ENCODE data around the gene CCDC183. TPM values are rescaled to one million over a fixed set of nuclear protein-coding genes. Genes with fewer than 3 reads are reported as not detected.
A peak's percentile ranks its signal among the peaks of the same experiment; 100 is the strongest.

CCDC183 gene
- polyA plus RNA-seq, 3 donors = 0.54 to 2.1 TPM; not detected in 1

DNA sequence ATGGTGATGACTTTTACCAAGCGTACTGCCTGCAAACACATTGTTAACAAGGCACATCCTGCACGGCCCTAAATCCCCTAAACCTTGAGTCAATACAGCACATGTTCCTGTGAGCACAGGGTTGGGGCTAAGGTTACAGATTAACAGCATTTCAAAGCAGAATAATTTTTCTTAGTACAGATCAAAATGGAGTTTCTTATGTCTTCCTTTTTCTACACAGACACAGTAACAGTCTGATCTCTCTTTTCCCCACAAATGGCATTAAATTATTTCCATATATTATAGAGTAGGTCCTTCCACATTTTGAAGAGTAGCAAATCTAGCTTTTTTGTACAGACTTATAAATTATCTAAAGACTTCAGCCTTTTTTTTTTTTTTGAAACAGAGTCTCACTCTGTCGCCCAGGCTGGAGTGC, 6.6 kb upstream of the CCDC183 start:
- Histone ChIP-seq H2AFZ (ENCODE audit: insufficient read depth, low read depth, low read length, poor library complexity, severe bottlenecking) (no peak overlapping the region), H3K9ac (ENCODE audit: insufficient read depth, low read length, poor library complexity, severe bottlenecking) (no peak overlapping the region), H3K27me3 (ENCODE audit: control insufficient read depth in 2 of 2, insufficient read depth in 2 of 2, low read length in 2 of 2) (no peaks in the 10 kb centered on the region), H3K4me1 (ENCODE audit: control insufficient read depth in 1 of 2, insufficient read depth in 2 of 2, low read length in 2 of 2) (peaks cover 20 to 24% of the 10 kb centered on the region in 2 donors), H3K36me3 (replicated peaks in 1 of 2; ENCODE audit: control insufficient read depth in 1 of 2, insufficient read depth in 2 of 2, low read length in 2 of 2) (no peaks in the 10 kb centered on the region), H3K4me3 (replicated peaks in 1 of 3; ENCODE audit: low read depth in 2 of 3, low read length in 3 of 3) (no peak overlapping the region), H3K4me2 (replicated peaks; ENCODE audit: extremely low read depth, low read length, poor library complexity, severe bottlenecking) (no peak overlapping the region), H3K27ac (ENCODE audit: low read depth in 1 of 2, low read length in 2 of 2) (no peak overlapping the region), H4K20me1 (ENCODE audit: insufficient read depth, low read length) (peaks cover 14% of the 10 kb centered on the region), H3K79me2 (ENCODE audit: insufficient read depth, low read length) (peaks cover 4% of the 10 kb centered on the region), H3K9me3 (replicated peaks in 1 of 2; ENCODE audit: control insufficient read depth in 1 of 2, insufficient read depth in 1 of 2, low read length in 2 of 2) (no peaks in the 10 kb centered on the region)
- Mint-ChIP-seq H3K36me3 (peaks cover 10 to 12% of the 10 kb centered on the region in 2 donors), H3K9me3 (no peaks in the 10 kb centered on the region), H3K27me3 (ENCODE audit: low read depth in 3 of 3) (peaks cover 0 to 3% (median 0%) of the 10 kb centered on the region in 3 donors), H3K4me3 (no peak overlapping the region), H3K27ac (no peak overlapping the region), H3K4me1 (peaks cover 18% of the 10 kb centered on the region)
- WGBS (ENCODE audit: insufficient coverage) = no CpG with 5 or more reads among the region's 3 CpGs
- no peak for DNase-seq
- intact Hi-C loops (cut with micrococcal nuclease) = loop anchor here (5.0 to 10.0 kb wide), 2 partner anchors 243 to 275 kb away; partner anchors contain the start of gene FUT7 (in 1 of the 2)
- TF ChIP-seq, protein P1, sequence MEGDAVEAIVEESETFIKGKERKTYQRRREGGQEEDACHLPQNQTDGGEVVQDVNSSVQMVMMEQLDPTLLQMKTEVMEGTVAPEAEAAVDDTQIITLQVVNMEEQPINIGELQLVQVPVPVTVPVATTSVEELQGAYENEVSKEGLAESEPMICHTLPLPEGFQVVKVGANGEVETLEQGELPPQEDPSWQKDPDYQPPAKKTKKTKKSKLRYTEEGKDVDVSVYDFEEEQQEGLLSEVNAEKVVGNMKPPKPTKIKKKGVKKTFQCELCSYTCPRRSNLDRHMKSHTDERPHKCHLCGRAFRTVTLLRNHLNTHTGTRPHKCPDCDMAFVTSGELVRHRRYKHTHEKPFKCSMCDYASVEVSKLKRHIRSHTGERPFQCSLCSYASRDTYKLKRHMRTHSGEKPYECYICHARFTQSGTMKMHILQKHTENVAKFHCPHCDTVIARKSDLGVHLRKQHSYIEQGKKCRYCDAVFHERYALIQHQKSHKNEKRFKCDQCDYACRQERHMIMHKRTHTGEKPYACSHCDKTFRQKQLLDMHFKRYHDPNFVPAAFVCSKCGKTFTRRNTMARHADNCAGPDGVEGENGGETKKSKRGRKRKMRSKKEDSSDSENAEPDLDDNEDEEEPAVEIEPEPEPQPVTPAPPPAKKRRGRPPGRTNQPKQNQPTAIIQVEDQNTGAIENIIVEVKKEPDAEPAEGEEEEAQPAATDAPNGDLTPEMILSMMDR (IDR thresholded peaks at IDR 0.05) = no peak

DNA sequence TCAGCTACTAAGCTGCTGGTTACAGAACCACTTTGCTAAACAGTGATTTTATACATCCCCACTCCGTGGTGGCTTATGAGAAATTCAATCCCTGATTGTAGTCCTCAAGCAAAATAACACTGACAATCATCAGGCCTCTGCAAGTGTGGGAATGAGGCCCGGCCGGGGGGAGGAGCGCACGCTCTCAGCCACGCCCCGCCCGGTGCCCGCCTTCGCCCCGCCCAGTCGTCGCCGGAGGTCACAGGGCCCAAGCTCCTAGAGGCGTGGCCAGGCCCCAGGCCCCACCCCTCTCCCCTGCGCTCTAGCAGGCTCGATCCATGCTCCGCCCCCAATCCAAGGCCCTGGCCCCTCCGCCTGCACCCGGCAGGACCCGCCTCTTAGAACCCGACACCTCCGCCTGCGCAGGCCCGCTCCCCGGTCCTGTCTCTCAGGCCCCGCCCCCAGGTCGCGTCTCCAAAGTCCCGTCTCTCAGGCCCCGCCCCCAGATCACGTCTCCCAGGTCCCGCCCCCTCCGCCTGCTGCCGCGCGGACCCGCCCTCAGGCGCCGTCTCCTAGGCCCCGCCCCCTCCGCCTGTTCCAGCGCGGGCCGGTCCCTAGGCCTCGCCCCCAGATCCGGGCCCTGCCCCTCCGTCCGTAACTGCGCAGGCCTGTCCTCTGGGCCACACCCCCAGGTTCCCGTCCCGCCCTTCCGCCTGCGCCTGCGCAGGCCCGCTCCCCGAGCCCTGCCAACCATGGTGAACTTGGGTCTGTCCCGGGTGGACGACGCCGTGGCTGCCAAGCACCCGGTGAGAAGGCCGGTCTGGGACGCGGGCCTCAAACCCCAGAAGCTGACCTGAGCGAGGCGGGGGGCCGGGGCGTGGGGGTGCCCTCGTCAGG, 5.3 kb upstream of the CCDC183 start, which contains the start of gene TMEM141:
Gene TMEM141 (plus strand): TSS at position 705 of the 876 bp plus-strand sequence. CDS start 27 bp downstream, at position 732.
- peak within 1 kb of the TSS; percentile 75 to 86 for H3K4me3 Mint-ChIP-seq
- peaks cover 12% of the 10 kb centered on the region in 2 donors for H3K36me3 Mint-ChIP-seq
- peaks cover 0 to 1% (median 0%) of the 10 kb centered on the region in 7 donors for H3K9me3 Mint-ChIP-seq
- peak; percentile 97 to 99 (median 99) for DNase-seq
- peaks cover 4% of the 10 kb centered on the region for H3K79me2 ChIP-seq (ENCODE audit: insufficient read depth, low read length)
- H3K27ac Mint-ChIP-seq = peak within 1 kb of the TSS; percentile 83 to 96 (median 93)
- H3K27me3 ChIP-seq (ENCODE audit: control insufficient read depth in 2 of 2, insufficient read depth in 2 of 2, low read length in 2 of 2) = peaks cover 0 to 5% of the 10 kb centered on the region in 2 donors
- TF ChIP-seq, protein P1 (IDR thresholded peaks at IDR 0.05) = no peak
- WGBS (ENCODE audit: insufficient coverage) = under 1% methylated on average over 68 of the region's 70 CpGs
- peak within 1 kb of the TSS; percentile 94 for H3K4me2 ChIP-seq (replicated peaks; ENCODE audit: extremely low read depth, low read length, poor library complexity, severe bottlenecking)
- peak within 1 kb of the TSS; percentile 66 for H3K9ac ChIP-seq (ENCODE audit: insufficient read depth, low read length, poor library complexity, severe bottlenecking)
- peaks cover 29 to 35% of the 10 kb centered on the region in 2 donors for H3K4me1 ChIP-seq (ENCODE audit: control insufficient read depth in 1 of 2, insufficient read depth in 2 of 2, low read length in 2 of 2)
- no peaks in the 10 kb centered on the region for H3K9me3 ChIP-seq (replicated peaks in 1 of 2; ENCODE audit: control insufficient read depth in 1 of 2, insufficient read depth in 1 of 2, low read length in 2 of 2)
- peak within 1 kb of the TSS; percentile 50 to 81 (median 55) for H3K4me3 ChIP-seq (replicated peaks in 1 of 3; ENCODE audit: low read depth in 2 of 3, low read length in 3 of 3)
- no peaks in the 10 kb centered on the region for H3K36me3 ChIP-seq (replicated peaks in 1 of 2; ENCODE audit: control insufficient read depth in 1 of 2, insufficient read depth in 2 of 2, low read length in 2 of 2)
- H3K27me3 Mint-ChIP-seq (ENCODE audit: low read depth in 3 of 3) = peaks cover 3 to 14% (median 7%) of the 10 kb centered on the region in 3 donors
- H4K20me1 ChIP-seq (ENCODE audit: insufficient read depth, low read length) = peaks cover 14% of the 10 kb centered on the region
- peaks cover 25% of the 10 kb centered on the region for H3K4me1 Mint-ChIP-seq
- intact Hi-C loops (cut with micrococcal nuclease) = loop anchor here (2.0 to 5.0 kb wide), 4 partner anchors 16 to 308 kb away; partner anchors contain the start of genes PAXX (in 1 of the 2), PHPT1 (in 1 of the 2), RABL6 (in 1 of the 2) and SEC16A (in 1 of the 2)
- H3K27ac ChIP-seq (ENCODE audit: low read depth in 1 of 2, low read length in 2 of 2) = peak within 1 kb of the TSS; percentile 81 to 82
- H2AFZ ChIP-seq (ENCODE audit: insufficient read depth, low read depth, low read length, poor library complexity, severe bottlenecking) = peak within 1 kb of the TSS; percentile 89
